HG02571 (cell line): ENCODE measurements around the gene ABCB7.
"Not testable (repeated sequence)": the region's sequence is repeated elsewhere in the genome, so short reads cannot be mapped to it uniquely, and the experiment has no call there.

Source experiments
- ATAC-seq: cut with Tn5 transposase; IDR thresholded peaks from one replicate; pipeline ENCODE4 v1.9.1; 2021; ENCODE audit warnings: mild to moderate bottlenecking, moderate library complexity; ENCODE audit not compliant: unreplicated experiment

The ABCB7 gene

GRCh38 chrX:75155827-75156525, at the start of gene ABCB7:
TSS of gene ABCB7 (minus strand) at chrX:75156283. CDS start at chrX:75156272, 11 bp downstream.
- peak; percentile 95 for ATAC-seq

GRCh38 chrX:75188415-75189206, 32.5 kb upstream of the ABCB7 start:
- ATAC-seq, result not testable (repeated sequence)

- no peak for ATAC-seq
Observed at GRCh38 chrX:75181721-75182120, 25.6 kb upstream of the ABCB7 start.

GRCh38 chrX:75179536-75180293, 23.6 kb upstream of the ABCB7 start:
- ATAC-seq, result not testable (repeated sequence)

- ATAC-seq, result not testable (repeated sequence)
Observed at GRCh38 chrX:75172257-75172890, 16.3 kb upstream of the ABCB7 start.

- ATAC-seq, result no peak
Observed at GRCh38 chrX:75158054-75158453, 2.0 kb upstream of the ABCB7 start.

- no peak for ATAC-seq
Observed at GRCh38 chrX:75156531-75156945, 455 bp upstream of the ABCB7 start.

GRCh38 chrX:75155447-75155826, 646 bp downstream of the ABCB7 start:
- ATAC-seq, result peak; percentile 44

GRCh38 chrX:75154871-75155270, 1.2 kb downstream of the ABCB7 start:
- no peak for ATAC-seq

- ATAC-seq, result no peak
Observed at GRCh38 chrX:75151827-75152592, 4.1 kb downstream of the ABCB7 start.

GRCh38 chrX:75149654-75150053, 6.4 kb downstream of the ABCB7 start:
- ATAC-seq, result no peak

GRCh38 chrX:75132672-75133071, 23.4 kb downstream of the ABCB7 start:
- ATAC-seq, result no peak

GRCh38 chrX:75131973-75132627, 24.0 kb downstream of the ABCB7 start:
- ATAC-seq, result no peak

GRCh38 chrX:75129069-75129468, 27.0 kb downstream of the ABCB7 start:
- ATAC-seq, result not testable (repeated sequence)

- no peak for ATAC-seq
Observed at GRCh38 chrX:75118296-75118695, 37.8 kb downstream of the ABCB7 start.

GRCh38 chrX:75115707-75116413, 40.2 kb downstream of the ABCB7 start:
- no peak for ATAC-seq

GRCh38 chrX:75114638-75115037, 41.4 kb downstream of the ABCB7 start:
- ATAC-seq, result no peak

GRCh38 chrX:75113664-75114063, 42.4 kb downstream of the ABCB7 start:
- no peak for ATAC-seq

GRCh38 chrX:75107863-75108509, 48.1 kb downstream of the ABCB7 start:
- ATAC-seq, result no peak
